ENCODE data around the gene CACNA2D3.

DNA sequence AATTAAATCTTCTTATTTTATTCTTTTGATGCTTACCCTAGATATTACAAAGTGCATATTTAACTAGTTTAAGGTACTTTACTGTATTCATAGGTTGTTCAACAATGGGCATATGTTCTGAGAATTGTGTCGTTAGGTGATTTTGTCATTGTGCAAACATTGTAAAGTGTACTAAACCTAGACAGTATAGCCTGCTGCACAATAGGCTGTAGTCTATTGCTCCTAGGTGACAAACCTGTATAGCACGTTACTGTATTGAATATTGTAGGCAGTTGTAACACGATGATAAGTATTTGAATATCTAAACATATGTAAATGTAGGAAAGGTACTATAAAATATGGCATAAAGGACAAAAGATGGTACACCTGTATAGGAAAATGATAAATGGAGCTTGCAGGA is 100.7 kb downstream of the CACNA2D3 start:
- TF ChIP-seq, protein P1, sequence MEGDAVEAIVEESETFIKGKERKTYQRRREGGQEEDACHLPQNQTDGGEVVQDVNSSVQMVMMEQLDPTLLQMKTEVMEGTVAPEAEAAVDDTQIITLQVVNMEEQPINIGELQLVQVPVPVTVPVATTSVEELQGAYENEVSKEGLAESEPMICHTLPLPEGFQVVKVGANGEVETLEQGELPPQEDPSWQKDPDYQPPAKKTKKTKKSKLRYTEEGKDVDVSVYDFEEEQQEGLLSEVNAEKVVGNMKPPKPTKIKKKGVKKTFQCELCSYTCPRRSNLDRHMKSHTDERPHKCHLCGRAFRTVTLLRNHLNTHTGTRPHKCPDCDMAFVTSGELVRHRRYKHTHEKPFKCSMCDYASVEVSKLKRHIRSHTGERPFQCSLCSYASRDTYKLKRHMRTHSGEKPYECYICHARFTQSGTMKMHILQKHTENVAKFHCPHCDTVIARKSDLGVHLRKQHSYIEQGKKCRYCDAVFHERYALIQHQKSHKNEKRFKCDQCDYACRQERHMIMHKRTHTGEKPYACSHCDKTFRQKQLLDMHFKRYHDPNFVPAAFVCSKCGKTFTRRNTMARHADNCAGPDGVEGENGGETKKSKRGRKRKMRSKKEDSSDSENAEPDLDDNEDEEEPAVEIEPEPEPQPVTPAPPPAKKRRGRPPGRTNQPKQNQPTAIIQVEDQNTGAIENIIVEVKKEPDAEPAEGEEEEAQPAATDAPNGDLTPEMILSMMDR (conservative IDR thresholded peaks at IDR 0.05 in 1 of 2, IDR thresholded peaks at IDR 0.05 in 1 of 2; ENCODE audit: extremely low read depth in 1 of 2, insufficient read depth in 1 of 2, low read depth in 1 of 2, low read length in 2 of 2), result no peak
- TF ChIP-seq EZH2 (IDR thresholded peaks at IDR 0.05; ENCODE audit: borderline replicate concordance, low read length), result no peak
